PC-9 (cell line): ENCODE data around the gene FSTL1. TPM values are rescaled to one million over a fixed set of nuclear protein-coding genes. Genes with fewer than 3 reads are reported as not detected.

Experiments used
- Bru-seq: library from RNA; stranded (reverse); fragments of 400-500 nt; gene quantifications from one replicate; lab custom pipeline; 2021; lab: Mats Ljungman, UMichigan
- BruChase-seq, 2 experiments: library from RNA; stranded (reverse); fragments of 400-500 nt; gene quantifications; one replicate each; lab custom pipeline; 2021; lab: Mats Ljungman, UMichigan
- BruUV-seq: library from RNA; stranded (reverse); fragments of 400-500 nt; replicated peaks from 2 replicates; lab custom pipeline; 2021; lab: Mats Ljungman, UMichigan
- CTCF ChIA-PET: fragments of 300-600 bp; sonication (Branson Sonifier 250); formaldehyde crosslinking; loops from one replicate; lab custom pipeline; 2022; ENCODE audit warnings: antibody characterized with exemption; lab: Charles Lee
- POLR2A ChIA-PET: fragments of 300-600 bp; sonication (Branson Sonifier 250); formaldehyde crosslinking; loops from one replicate; lab custom pipeline; 2022; ENCODE audit warnings: antibody characterized with exemption; ENCODE audit not compliant: unreplicated experiment; lab: Charles Lee
- DNase-seq, 2 experiments: peaks; one replicate each; pipeline versions ENCODE4 v3.0.0 to v3.0.0-alpha.2; 2015 to 2022; ENCODE audit warnings: mixed read lengths in 1 of 2
- H2AFZ ChIP-seq: fragments of 200-600 bp; sonication (generic); 2 replicates; pipeline ENCODE4 v1.8.1; 2017; ENCODE audit warnings: antibody characterized with exemption
- H3F3A ChIP-seq: fragments of 200-600 bp; sonication (generic); 2 replicates; pipeline ENCODE4 v1.8.1; 2017; ENCODE audit warnings: antibody characterized with exemption, mild to moderate bottlenecking, low read depth; ENCODE audit not compliant: insufficient read depth
- H3K27ac ChIP-seq: fragments of 200-600 bp; sonication (generic); 2 replicates; pipeline ENCODE4 v1.6.1; 2016; ENCODE audit warnings: mixed run types
- H3K27me3 ChIP-seq: fragments of 200-600 bp; sonication (generic); 2 replicates; pipeline ENCODE4 v1.6.1; 2016; ENCODE audit warnings: low read depth, mixed run types; ENCODE audit not compliant: insufficient read depth
- H3K36me3 ChIP-seq: fragments of 200-600 bp; sonication (generic); 2 replicates; pipeline ENCODE4 v1.6.1; 2016; ENCODE audit warnings: low read depth, mixed run types
- H3K4me1 ChIP-seq: fragments of 200-600 bp; sonication (generic); replicated peaks from 2 replicates; pipeline ENCODE4 v1.6.1; 2016; ENCODE audit warnings: mixed run types; ENCODE audit not compliant: insufficient read depth
- H3K4me2 ChIP-seq: fragments of 200-600 bp; sonication (generic); 2 replicates; pipeline ENCODE4 v1.6.1; 2017; ENCODE audit warnings: mixed run types
- H3K4me3 ChIP-seq: fragments of 200-600 bp; sonication (generic); 2 replicates; pipeline ENCODE4 v1.6.1; 2016; ENCODE audit warnings: mixed run types
- H3K79me2 ChIP-seq: fragments of 200-600 bp; sonication (generic); 2 replicates; pipeline ENCODE4 v1.6.1; 2017; ENCODE audit warnings: low read depth, mixed run types
- H3K9me2 ChIP-seq: fragments of 200-600 bp; sonication (generic); 2 replicates; pipeline ENCODE4 v1.8.1; 2017; ENCODE audit warnings: mild to moderate bottlenecking; ENCODE audit not compliant: insufficient read depth
- H3K9me3 ChIP-seq: fragments of 200-600 bp; sonication (generic); 2 replicates; pipeline ENCODE4 v1.8.1; 2016; ENCODE audit warnings: low read depth; ENCODE audit not compliant: insufficient read depth
- H4K20me1 ChIP-seq: fragments of 200-600 bp; sonication (generic); 2 replicates; pipeline ENCODE4 v1.8.1; 2017; ENCODE audit not compliant: insufficient read depth
- CTCF ChIP-seq: fragments of 200-600 bp; sonication (generic); conservative IDR thresholded peaks from 2 replicates; pipeline ENCODE4 v1.6.1; 2017; ENCODE audit warnings: mixed run types, antibody characterized with exemption, mild to moderate bottlenecking, moderate library complexity
- EZH2 ChIP-seq: fragments of 200-600 bp; sonication (generic); IDR thresholded peaks from 2 replicates; pipeline ENCODE4 v1.8.0; 2017; ENCODE audit warnings: antibody characterized with exemption, low read depth
- intact Hi-C: fragments of 100-400 bp; cut with micrococcal nuclease; formaldehyde crosslinking; loops from one replicate; pipeline ENCODE4 v1.10.0; 2022; ENCODE audit not compliant: unreplicated experiment
- long read RNA-seq: library from polyadenylated mRNA; stranded (forward); transcript quantifications from one replicate; pipeline ENCODE4 v2.0.0, GENCODE V29; 2022
- total RNA-seq: library from RNA; stranded (reverse); gene quantifications from 2 replicates; pipeline ENCODE4 v1.2.3, GENCODE V29; 2021

FSTL1 gene
- total RNA-seq (225 and 256 TPM in 2 replicates), Bru-seq, nascent RNA (percentile 91 among the genes with signal in this experiment), BruChase-seq, experiment 1, labeled RNA remaining after a 2-hour chase (percentile 95 among the genes with signal in this experiment), BruChase-seq, experiment 2, labeled RNA remaining after a 6-hour chase (percentile 94 among the genes with signal in this experiment)
- long read RNA-seq, full-length matches to known transcripts, result 172 of 227 reads
- long read RNA-seq, partial matches to known transcripts, result 20 of 227 reads
- long read RNA-seq, other reads (novel, unspliced or antisense), result 35 of 227 reads

- H3K79me2 ChIP-seq, result peaks cover 40% of the 10 kb centered on the region
- BruUV-seq, result no TSS peak
- intact Hi-C loops, result loop anchor here (1.0 to 2.0 kb wide), 4 partner anchors 15 to 109 kb away; no protein-coding TSS in a partner anchor
- H3K4me2 ChIP-seq, result peak within 1 kb of the TSS; percentile 87
- H3F3A ChIP-seq, result peaks cover 5% of the 10 kb centered on the region; the same call in 1 of the 2 replicates
- peaks cover 20% of the 10 kb centered on the region for H3K4me1 ChIP-seq
- no peak for TF ChIP-seq EZH2
- TF ChIP-seq CTCF, result no peak
- H4K20me1 ChIP-seq, result no peaks in the 10 kb centered on the region
- ChIA-PET CTCF (interaction anchor here (0.6 kb wide), 1 partner anchor 33 kb away, joined by 3 read pairs; no protein-coding TSS in a partner anchor), POLR2A (interaction anchor here (0.6 to 1.0 kb wide), 3 partner anchors 15 to 106 kb away, joined by 4 to 15 read pairs (median 5); no protein-coding TSS in a partner anchor)
- no peaks in the 10 kb centered on the region for H3K36me3 ChIP-seq
- no peaks in the 10 kb centered on the region for H3K9me2 ChIP-seq
- peak in 1 of 2 experiments; percentile 46 for DNase-seq
- H3K27me3 ChIP-seq, result no peaks in the 10 kb centered on the region
- peak within 1 kb of the TSS; percentile 74 for H3K4me3 ChIP-seq
- H3K9me3 ChIP-seq, result no peaks in the 10 kb centered on the region; the same call in 1 of the 2 replicates
- peak within 1 kb of the TSS; percentile 53 for H3K27ac ChIP-seq
- peak within 1 kb of the TSS; percentile 96 for H2AFZ ChIP-seq
Measured at GRCh38 chr3:120450600-120451271, at the start of gene FSTL1. Gene FSTL1, minus strand, starts transcription at chr3:120450992. Its CDS starts 246 bp downstream, at chr3:120450746.

- intact Hi-C loops, result loop anchor here (1.0 to 10.0 kb wide), 2 partner anchors 48 to 64 kb away; partner anchors contain the start of gene FSTL1
- TF ChIP-seq EZH2 (no peak), CTCF (no peak)
- BruUV-seq, result no TSS peak
- Histone ChIP-seq H3K79me2 (no peaks in the 10 kb centered on the region), H3K27ac (peak overlapping the region; percentile 20), H3K4me3 (no peak overlapping the region), H4K20me1 (no peaks in the 10 kb centered on the region), H3K36me3 (0 out of 2 replicates have a peak, but pooled peaks cover 5% of the 10 kb centered on the region), H3F3A (peaks cover 11% of the 10 kb centered on the region; the same call in 1 of the 2 replicates), H2AFZ (no peak overlapping the region), H3K9me3 (peaks cover 16% of the 10 kb centered on the region; the same call in 1 of the 2 replicates), H3K4me2 (0 out of 2 replicates have a peak overlapping the region, but pooled peaks have one; percentile 2), H3K27me3 (no peaks in the 10 kb centered on the region), H3K4me1 (peaks cover 22% of the 10 kb centered on the region), H3K9me2 (no peaks in the 10 kb centered on the region)
- ChIA-PET POLR2A (interaction anchor here (0.5 to 0.9 kb wide), 4 partner anchors 19 to 1885 kb away, joined by 4 to 11 read pairs (median 6); partner anchors contain the start of gene FAM162A), CTCF (no interaction called here)
- peak; percentile 46 to 82 for DNase-seq
Measured at GRCh38 chr3:120498556-120499346, 48.0 kb upstream of the FSTL1 start.
